DND-41 (cell line): Measurements from ENCODE around the gene VSTM2B.

ENCODE experiments used
- CTCF ChIP-seq: IDR thresholded peaks from 2 replicates; pipeline ENCODE4 v1.5.1; 2012; ENCODE audit warnings: borderline replicate concordance, low read length, moderate library complexity, mild to moderate bottlenecking; ENCODE audit not compliant: poor library complexity, severe bottlenecking; ENCODE audit errors: extremely low read depth
- EZH2 ChIP-seq: IDR thresholded peaks from 3 replicates; pipeline ENCODE4 v1.6.1; 2012; ENCODE audit warnings: borderline replicate concordance, low read depth, mild to moderate bottlenecking, moderate library complexity, low read length, inconsistent platforms; ENCODE audit not compliant: severe bottlenecking

DNA sequence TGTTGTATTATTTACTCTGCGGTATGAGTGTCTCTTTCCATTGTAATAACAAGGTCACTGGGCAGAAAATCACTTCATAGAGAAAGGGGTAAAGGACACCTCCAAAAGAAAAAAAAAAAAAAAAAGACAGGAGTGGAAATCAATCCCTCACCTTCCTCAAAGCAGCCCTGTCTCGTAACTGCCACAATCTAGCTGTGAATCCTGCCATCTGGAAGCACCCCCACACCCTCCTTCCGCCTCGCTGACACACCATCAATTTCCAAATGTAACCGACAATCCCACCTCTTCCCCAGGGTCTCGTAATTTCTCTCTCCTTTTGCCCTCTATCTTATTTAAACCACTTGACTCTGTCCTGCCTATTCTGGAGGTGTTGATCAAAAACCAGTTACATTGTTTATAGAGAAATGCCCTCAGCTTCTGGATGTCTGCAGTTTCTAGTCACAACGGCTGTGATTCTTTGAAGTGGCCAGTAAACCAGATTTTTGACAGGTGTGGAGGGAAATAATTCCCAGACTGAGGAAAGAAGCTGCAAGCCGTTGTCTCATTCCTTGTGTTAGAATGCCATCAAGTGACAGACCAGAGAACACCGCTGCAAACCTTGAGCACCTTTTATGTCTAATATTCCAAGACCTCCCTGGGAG lies 71.2 kb downstream of the VSTM2B start:
- TF ChIP-seq CTCF (peak; percentile 48), EZH2 (no peak)
